Activated B cell treated with CpG ODN at 0.5 μM for 24 hours (primary cell): ENCODE results near the gene RTN4. TPM values are rescaled to one million over a fixed set of nuclear protein-coding genes. Genes with fewer than 3 reads are reported as not detected.

Experiments used
- ATAC-seq: fragments of 200-7000 bp; cut with Tn5 transposase; one replicate; pipeline ENCODE4 v1.10.0; 2021; ENCODE audit warnings: low read depth, mild to moderate bottlenecking, moderate library complexity
- CTCF ChIA-PET: fragments of 350-600 bp; sonication (Branson Sonifier 250); formaldehyde crosslinking; loops from one replicate; lab custom pipeline; 2021; ENCODE audit warnings: antibody characterized with exemption; lab: Charles Lee
- POLR2A ChIA-PET: fragments of 350-600 bp; sonication (Branson Sonifier 250); formaldehyde crosslinking; loops from one replicate; lab custom pipeline; 2021; ENCODE audit warnings: antibody characterized with exemption; lab: Charles Lee
- DNase-seq: peaks from one replicate; pipeline ENCODE4 v3.0.0; 2022
- H3K27ac Mint-ChIP-seq: one replicate; pipeline ENCODE4 v1.8.0; 2020; ENCODE audit warnings: mixed read lengths
- H3K27me3 Mint-ChIP-seq: one replicate; pipeline ENCODE4 v1.8.0; 2021; ENCODE audit warnings: mixed read lengths
- H3K36me3 Mint-ChIP-seq: one replicate; pipeline ENCODE4 v1.8.0; 2021; ENCODE audit warnings: low read depth, mixed read lengths
- H3K4me1 Mint-ChIP-seq: one replicate; pipeline ENCODE4 v1.8.0; 2021; ENCODE audit warnings: mixed read lengths
- H3K4me3 Mint-ChIP-seq: one replicate; pipeline ENCODE4 v1.8.0; 2020; ENCODE audit warnings: mild to moderate bottlenecking, mixed read lengths
- H3K9me3 Mint-ChIP-seq: one replicate; pipeline ENCODE4 v1.8.0; 2020; ENCODE audit warnings: mixed read lengths
- intact Hi-C: fragments of 100-400 bp; cut with micrococcal nuclease; formaldehyde crosslinking; loops from one replicate; pipeline ENCODE4 v1.15.1; 2024
- total RNA-seq: library from RNA; stranded (reverse); gene quantifications from 2 replicates; pipeline ENCODE4 v1.2.3, GENCODE V29; 2022
- TF ChIP-seq, protein P1 (sequence below): fragments of 200-600 bp; IDR thresholded peaks from one replicate; pipeline ENCODE4 v1.8.0; 2022; ENCODE audit warnings: antibody characterized with exemption, mild to moderate bottlenecking

RTN4 gene
- total RNA-seq, 1 donor from 2014 or later = 60.5 TPM

DNA sequence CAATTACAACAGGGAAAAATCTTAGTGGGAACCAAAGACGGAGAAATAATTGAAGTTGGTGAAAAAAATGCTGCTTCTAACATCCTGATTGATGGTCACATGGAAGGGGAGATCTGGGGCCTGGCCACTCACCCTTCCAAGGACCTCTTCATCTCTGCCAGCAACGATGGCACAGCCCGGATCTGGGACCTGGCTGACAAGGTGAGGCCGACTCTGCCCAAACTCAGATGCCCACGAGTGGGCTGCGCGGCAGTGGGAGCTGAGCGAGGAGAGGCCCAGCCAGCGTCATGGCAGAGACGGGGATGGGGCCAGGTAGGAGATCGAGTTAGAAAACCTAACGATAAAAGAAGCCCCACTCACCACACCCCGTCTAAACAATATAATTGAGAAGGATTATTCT lies 87.7 kb downstream of the RTN4 start:
- no peaks in the 10 kb centered on the region for H3K9me3 Mint-ChIP-seq
- TF ChIP-seq, protein P1, sequence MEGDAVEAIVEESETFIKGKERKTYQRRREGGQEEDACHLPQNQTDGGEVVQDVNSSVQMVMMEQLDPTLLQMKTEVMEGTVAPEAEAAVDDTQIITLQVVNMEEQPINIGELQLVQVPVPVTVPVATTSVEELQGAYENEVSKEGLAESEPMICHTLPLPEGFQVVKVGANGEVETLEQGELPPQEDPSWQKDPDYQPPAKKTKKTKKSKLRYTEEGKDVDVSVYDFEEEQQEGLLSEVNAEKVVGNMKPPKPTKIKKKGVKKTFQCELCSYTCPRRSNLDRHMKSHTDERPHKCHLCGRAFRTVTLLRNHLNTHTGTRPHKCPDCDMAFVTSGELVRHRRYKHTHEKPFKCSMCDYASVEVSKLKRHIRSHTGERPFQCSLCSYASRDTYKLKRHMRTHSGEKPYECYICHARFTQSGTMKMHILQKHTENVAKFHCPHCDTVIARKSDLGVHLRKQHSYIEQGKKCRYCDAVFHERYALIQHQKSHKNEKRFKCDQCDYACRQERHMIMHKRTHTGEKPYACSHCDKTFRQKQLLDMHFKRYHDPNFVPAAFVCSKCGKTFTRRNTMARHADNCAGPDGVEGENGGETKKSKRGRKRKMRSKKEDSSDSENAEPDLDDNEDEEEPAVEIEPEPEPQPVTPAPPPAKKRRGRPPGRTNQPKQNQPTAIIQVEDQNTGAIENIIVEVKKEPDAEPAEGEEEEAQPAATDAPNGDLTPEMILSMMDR = no peak
- no peaks in the 10 kb centered on the region for H3K27me3 Mint-ChIP-seq
- H3K27ac Mint-ChIP-seq = no peak overlapping the region
- intact Hi-C loops = no loop called here
- no peak for ATAC-seq
- peaks cover 13% of the 10 kb centered on the region for H3K4me1 Mint-ChIP-seq
- H3K4me3 Mint-ChIP-seq = no peak overlapping the region
- ChIA-PET CTCF (no interaction called here), POLR2A (no interaction called here)
- no peak for DNase-seq
- H3K36me3 Mint-ChIP-seq = peaks cover 27% of the 10 kb centered on the region

GRCh38 chr2:54960164-54960563 lies 90.1 kb downstream of the RTN4 start:
- Mint-ChIP-seq H3K27ac (no peak overlapping the region), H3K27me3 (no peaks in the 10 kb centered on the region), H3K4me1 (peaks cover 3% of the 10 kb centered on the region), H3K36me3 (peaks cover 10% of the 10 kb centered on the region), H3K4me3 (no peak overlapping the region), H3K9me3 (no peaks in the 10 kb centered on the region)
- intact Hi-C loops = no loop called here
- CTCF ChIA-PET = no interaction called here
- POLR2A ChIA-PET = no interaction called here
- ATAC-seq = no peak
- no peak for DNase-seq
- TF ChIP-seq, protein P1 = no peak

DNA sequence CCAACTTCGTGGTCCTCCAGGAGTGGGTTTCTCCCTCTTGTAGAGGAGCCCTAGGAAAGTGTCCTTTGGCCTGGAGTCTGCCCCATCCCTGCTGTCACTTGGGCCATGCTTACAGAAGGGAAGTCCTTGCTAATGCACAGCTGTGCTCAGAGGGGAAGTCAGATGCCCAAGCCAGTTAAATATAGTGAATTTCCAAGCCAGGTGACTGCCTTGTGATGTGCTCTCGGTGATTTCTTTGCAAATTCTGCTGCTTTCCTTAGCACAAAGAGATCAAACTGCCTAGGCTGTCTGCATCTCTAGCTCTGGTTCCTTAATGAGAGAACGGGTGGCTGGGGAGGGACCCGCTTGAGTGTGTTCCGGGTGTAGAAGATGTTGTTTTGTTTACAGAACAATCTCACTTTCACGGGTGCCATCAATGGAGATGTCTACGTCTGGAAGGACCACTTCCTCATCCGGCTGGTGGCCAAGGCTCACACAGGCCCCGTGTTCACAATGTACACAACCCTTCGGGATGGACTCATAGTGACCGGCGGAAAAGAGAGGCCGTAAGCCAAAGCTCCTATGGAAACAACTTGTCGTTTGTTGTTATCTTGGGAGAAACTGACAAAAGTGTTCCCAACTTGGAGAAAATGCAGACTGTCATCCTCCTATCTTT lies 91.4 kb downstream of the RTN4 start:
- Mint-ChIP-seq H3K9me3 (no peaks in the 10 kb centered on the region), H3K27ac (no peak overlapping the region), H3K4me3 (no peak overlapping the region), H3K4me1 (peaks cover 3% of the 10 kb centered on the region), H3K27me3 (no peaks in the 10 kb centered on the region), H3K36me3 (peaks cover 6% of the 10 kb centered on the region)
- ChIA-PET CTCF (no interaction called here), POLR2A (no interaction called here)
- TF ChIP-seq, protein P1 = no peak
- DNase-seq (no peak), ATAC-seq (no peak)
- intact Hi-C loops = no loop called here

DNA sequence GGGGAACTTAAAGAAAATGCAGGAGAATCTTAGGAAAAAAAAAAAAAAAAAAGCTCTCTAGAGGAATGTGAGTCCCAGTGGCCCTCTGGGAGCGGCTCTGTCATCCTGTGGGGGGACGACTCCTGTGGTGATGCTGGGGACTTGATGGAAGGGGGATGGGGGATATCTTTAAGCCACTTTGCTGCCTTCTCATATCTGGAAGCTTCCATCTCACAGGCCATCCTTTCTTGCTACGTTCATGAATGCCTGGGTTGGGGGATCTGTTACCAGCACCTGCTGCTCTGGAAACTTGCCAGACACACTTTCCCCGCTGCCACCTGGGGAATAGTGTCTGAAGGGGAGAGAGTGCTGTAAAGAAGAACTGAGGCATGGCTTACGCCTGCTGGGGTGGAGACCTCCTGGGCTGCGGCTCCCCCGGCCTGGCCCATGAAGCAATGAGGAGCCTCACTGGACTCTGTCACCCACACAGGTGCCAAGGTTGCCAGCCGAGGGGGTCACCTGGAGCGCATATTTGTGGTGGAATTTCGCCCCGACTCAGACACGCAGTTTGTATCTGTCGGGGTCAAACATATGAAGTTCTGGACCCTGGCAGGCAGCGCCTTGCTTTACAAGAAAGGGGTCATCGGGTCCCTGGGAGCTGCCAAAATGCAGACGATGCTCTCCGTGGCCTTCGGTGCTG lies 92.8 kb downstream of the RTN4 start:
- CTCF ChIA-PET = no interaction called here
- no peak overlapping the region for H3K27ac Mint-ChIP-seq
- DNase-seq = no peak
- POLR2A ChIA-PET = no interaction called here
- H3K27me3 Mint-ChIP-seq = no peaks in the 10 kb centered on the region
- intact Hi-C loops = no loop called here
- no peaks in the 10 kb centered on the region for H3K9me3 Mint-ChIP-seq
- TF ChIP-seq, protein P1 = no peak
- H3K4me3 Mint-ChIP-seq = no peak overlapping the region
- peaks cover 6% of the 10 kb centered on the region for H3K36me3 Mint-ChIP-seq
- H3K4me1 Mint-ChIP-seq = peaks cover 3% of the 10 kb centered on the region
- no peak for ATAC-seq

GRCh38 chr2:54956111-54956627 lies 94.1 kb downstream of the RTN4 start:
- TF ChIP-seq, protein P1 = no peak
- H3K9me3 Mint-ChIP-seq = no peaks in the 10 kb centered on the region
- DNase-seq (no peak), ATAC-seq (no peak)
- no peaks in the 10 kb centered on the region for H3K27me3 Mint-ChIP-seq
- CTCF ChIA-PET = no interaction called here
- peaks cover 8% of the 10 kb centered on the region for H3K36me3 Mint-ChIP-seq
- POLR2A ChIA-PET = no interaction called here
- H3K4me1 Mint-ChIP-seq = peaks cover 3% of the 10 kb centered on the region
- intact Hi-C loops = no loop called here
- H3K4me3 Mint-ChIP-seq = no peak overlapping the region
- no peak overlapping the region for H3K27ac Mint-ChIP-seq
